PC-9 (cell line): ENCODE measurements around the gene LDAF1.

Source experiments
- CTCF ChIP-seq: fragments of 200-600 bp; sonication (generic); conservative IDR thresholded peaks from 2 replicates; pipeline ENCODE4 v1.6.1; 2017; ENCODE audit warnings: mixed run types, antibody characterized with exemption, mild to moderate bottlenecking, moderate library complexity
- EZH2 ChIP-seq: fragments of 200-600 bp; sonication (generic); IDR thresholded peaks from 2 replicates; pipeline ENCODE4 v1.8.0; 2017; ENCODE audit warnings: antibody characterized with exemption, low read depth

- TF ChIP-seq CTCF (no peak), EZH2 (no peak)
Observed at GRCh38 chr16:21183995-21184394, 25.5 kb downstream of the LDAF1 start.
